Trophoblast cell (in vitro differentiated cells and primary cell): ENCODE measurements around the gene KCNJ16.

ENCODE experiments used
- DNase-seq, 2 donors: peaks; one replicate each; pipeline ENCODE4 v3.0.0-alpha.2; 2016
- H2AFZ ChIP-seq: 2 replicates; pipeline ENCODE4 v1.6.1; 2013; ENCODE audit warnings: low read length, moderate library complexity, mild to moderate bottlenecking; ENCODE audit not compliant: insufficient read depth, poor library complexity
- H2AK5ac ChIP-seq: 2 replicates; pipeline ENCODE4 v1.6.1; 2013; ENCODE audit warnings: mild to moderate bottlenecking, low read length
- H2BK120ac ChIP-seq: 2 replicates; pipeline ENCODE4 v1.6.1; 2013; ENCODE audit warnings: low read length, mild to moderate bottlenecking, moderate library complexity; ENCODE audit not compliant: insufficient read depth, poor library complexity
- H2BK12ac ChIP-seq: 2 replicates; pipeline ENCODE4 v1.6.1; 2013; ENCODE audit warnings: mild to moderate bottlenecking, low read length, moderate library complexity
- H2BK5ac ChIP-seq: 2 replicates; pipeline ENCODE4 v1.6.1; 2013; ENCODE audit warnings: low read length, low read depth, moderate library complexity, mild to moderate bottlenecking; ENCODE audit not compliant: poor library complexity
- H3K14ac ChIP-seq: 2 replicates; pipeline ENCODE4 v1.6.1; 2013; ENCODE audit warnings: mild to moderate bottlenecking, low read length
- H3K18ac ChIP-seq: 2 replicates; pipeline ENCODE4 v1.6.1; 2013; ENCODE audit warnings: mild to moderate bottlenecking, low read length
- H3K23ac ChIP-seq: 2 replicates; pipeline ENCODE4 v1.6.1; 2013; ENCODE audit warnings: low read length
- H3K27ac ChIP-seq: 2 replicates; pipeline ENCODE4 v1.5.1; 2013; ENCODE audit warnings: low read depth, mild to moderate bottlenecking, inconsistent platforms, low read length, moderate library complexity
- H3K27me3 ChIP-seq: 2 replicates; pipeline ENCODE4 v1.6.1; 2013; ENCODE audit warnings: inconsistent platforms, mild to moderate bottlenecking, low read length, moderate library complexity; ENCODE audit not compliant: insufficient read depth
- H3K36me3 ChIP-seq, 2 experiments: 1 replicate in 1 of 2; 2 replicates in 1 of 2; pipeline ENCODE4 v1.6.1; 2013; ENCODE audit warnings: low read length in 2 of 2, mild to moderate bottlenecking in 2 of 2, moderate library complexity in 1 of 2; ENCODE audit not compliant: insufficient read depth in 2 of 2, control insufficient read depth in 1 of 2
- H3K4ac ChIP-seq: 2 replicates; pipeline ENCODE4 v1.6.1; 2013; ENCODE audit warnings: low read depth, mild to moderate bottlenecking, low read length, moderate library complexity
- H3K4me1 ChIP-seq, 2 experiments: 1 replicate in 1 of 2; 2 replicates in 1 of 2; pipeline ENCODE4 v1.6.1; 2013; ENCODE audit warnings: low read length in 2 of 2, mild to moderate bottlenecking in 2 of 2, moderate library complexity in 1 of 2; ENCODE audit not compliant: insufficient read depth in 2 of 2, control insufficient read depth in 1 of 2
- H3K4me2 ChIP-seq: 2 replicates; pipeline ENCODE4 v1.6.1; 2013; ENCODE audit warnings: inconsistent platforms, mild to moderate bottlenecking, low read length, moderate library complexity
- H3K4me3 ChIP-seq: 2 replicates; pipeline ENCODE4 v1.5.1; 2013; ENCODE audit warnings: mild to moderate bottlenecking, low read depth, low read length, inconsistent platforms
- H3K79me1 ChIP-seq: one replicate; pipeline ENCODE4 v1.6.1; 2013; ENCODE audit warnings: low read length
- H3K79me2 ChIP-seq: 2 replicates; pipeline ENCODE4 v1.6.1; 2013; ENCODE audit warnings: low read length, mild to moderate bottlenecking; ENCODE audit not compliant: control insufficient read depth, insufficient read depth, poor library complexity
- H3K9ac ChIP-seq: 2 replicates; pipeline ENCODE4 v1.6.1; 2013; ENCODE audit warnings: mild to moderate bottlenecking, low read length
- H3K9me3 ChIP-seq: 2 replicates; pipeline ENCODE4 v1.6.1; 2013; ENCODE audit warnings: low read depth, mild to moderate bottlenecking, control low read depth, inconsistent platforms, low read length; ENCODE audit not compliant: insufficient read depth
- H4K12ac ChIP-seq: 2 replicates; pipeline ENCODE4 v1.6.1; 2013; ENCODE audit warnings: low read depth, mild to moderate bottlenecking, low read length, moderate library complexity
- H4K8ac ChIP-seq: 2 replicates; pipeline ENCODE4 v1.6.1; 2013; ENCODE audit warnings: low read depth, mild to moderate bottlenecking, low read length, moderate library complexity
- H4K91ac ChIP-seq: one replicate; pipeline ENCODE4 v1.6.1; 2013; ENCODE audit warnings: low read depth, mild to moderate bottlenecking, low read length, moderate library complexity
- WGBS: extraction: QIAGEN DNeasy Blood & Tissue Kit; methylation state at CpG from one replicate; pipeline ENCODE4 v1.1.7; 2013; ENCODE audit warnings: missing lambda C conversion rate; ENCODE audit not compliant: insufficient read length, insufficient coverage; ENCODE audit errors: extremely low coverage; 5-methylcytosine and 5-hydroxymethylcytosine counted together

The KCNJ16 gene

GRCh38 chr17:70106551-70106950 lies 31.5 kb downstream of the KCNJ16 start:
- H4K8ac ChIP-seq: no peak overlapping the region
- H3K4me2 ChIP-seq: no peak overlapping the region
- H3K4me3 ChIP-seq: no peak overlapping the region
- H3K14ac ChIP-seq: no peak overlapping the region
- H3K4ac ChIP-seq: no peak overlapping the region
- no peak overlapping the region for H3K23ac ChIP-seq
- H3K36me3 ChIP-seq: no peaks in the 10 kb centered on the region
- WGBS: no CpG with 5 or more reads among the region's 3 CpGs
- no peak overlapping the region for H2BK120ac ChIP-seq
- H2BK12ac ChIP-seq: no peak overlapping the region
- H3K27me3 ChIP-seq: no peaks in the 10 kb centered on the region
- no peak overlapping the region for H2BK5ac ChIP-seq
- H3K79me2 ChIP-seq: no peaks in the 10 kb centered on the region
- H3K9ac ChIP-seq: no peak overlapping the region
- no peak overlapping the region for H4K12ac ChIP-seq
- H4K91ac ChIP-seq: no peak overlapping the region
- H3K27ac ChIP-seq: no peak overlapping the region
- DNase-seq: peak; percentile 73 to 88
- H3K18ac ChIP-seq: no peak overlapping the region
- H3K79me1 ChIP-seq: no peaks in the 10 kb centered on the region
- peaks cover 2 to 5% of the 10 kb centered on the region in 2 experiments for H3K4me1 ChIP-seq
- H2AFZ ChIP-seq: no peak overlapping the region
- H2AK5ac ChIP-seq: no peak overlapping the region
- no peaks in the 10 kb centered on the region for H3K9me3 ChIP-seq

- Histone ChIP-seq H3K14ac (no peak overlapping the region), H2BK5ac (no peak overlapping the region), H3K27ac (no peak overlapping the region), H4K91ac (no peak overlapping the region), H3K4ac (no peak overlapping the region), H2AK5ac (no peak overlapping the region), H3K18ac (no peak overlapping the region), H2BK12ac (no peak overlapping the region), H3K27me3 (no peaks in the 10 kb centered on the region), H3K9me3 (no peaks in the 10 kb centered on the region), H4K12ac (no peak overlapping the region), H3K4me3 (no peak overlapping the region), H2BK120ac (no peak overlapping the region), H3K79me1 (no peaks in the 10 kb centered on the region), H3K79me2 (no peaks in the 10 kb centered on the region), H3K36me3 (no peaks in the 10 kb centered on the region), H3K23ac (no peak overlapping the region), H4K8ac (no peak overlapping the region), H3K4me1 (peaks cover 2 to 5% of the 10 kb centered on the region in 2 experiments), H3K4me2 (no peak overlapping the region), H3K9ac (no peak overlapping the region), H2AFZ (no peak overlapping the region)
- peak in 1 of 2 donors; percentile 69 for DNase-seq
These were observed 32.4 kb downstream of the KCNJ16 start for GRCh38 chr17:70107441-70107840.

- Histone ChIP-seq H3K9ac (no peak overlapping the region), H2BK120ac (no peak overlapping the region), H3K27ac (no peak overlapping the region), H4K8ac (no peak overlapping the region), H3K27me3 (no peaks in the 10 kb centered on the region), H3K14ac (no peak overlapping the region), H3K4me1 (peaks cover 2 to 5% of the 10 kb centered on the region in 2 experiments), H2BK5ac (no peak overlapping the region), H2BK12ac (no peak overlapping the region), H2AFZ (no peak overlapping the region), H2AK5ac (no peak overlapping the region), H3K36me3 (no peaks in the 10 kb centered on the region), H3K18ac (no peak overlapping the region), H3K4ac (no peak overlapping the region), H3K23ac (no peak overlapping the region), H4K12ac (no peak overlapping the region), H3K9me3 (no peaks in the 10 kb centered on the region), H3K79me2 (no peaks in the 10 kb centered on the region), H3K79me1 (no peaks in the 10 kb centered on the region), H3K4me3 (no peak overlapping the region), H4K91ac (no peak overlapping the region), H3K4me2 (no peak overlapping the region)
- peak; percentile 75 to 82 for DNase-seq
- no CpG with 5 or more reads among the region's 6 CpGs for WGBS
These were observed 33.0 kb downstream of the KCNJ16 start for GRCh38 chr17:70107904-70108565.

GRCh38 chr17:70109497-70109896 lies 34.5 kb downstream of the KCNJ16 start:
- no CpG with 5 or more reads among the region's 3 CpGs for WGBS
- Histone ChIP-seq H4K91ac (no peak overlapping the region), H3K9me3 (no peaks in the 10 kb centered on the region), H3K23ac (no peak overlapping the region), H3K79me1 (no peaks in the 10 kb centered on the region), H4K8ac (no peak overlapping the region), H2AFZ (no peak overlapping the region), H4K12ac (no peak overlapping the region), H3K27me3 (no peaks in the 10 kb centered on the region), H3K4ac (no peak overlapping the region), H2BK120ac (no peak overlapping the region), H2BK12ac (no peak overlapping the region), H3K4me1 (peaks cover 2 to 5% of the 10 kb centered on the region in 2 experiments), H2AK5ac (no peak overlapping the region), H3K79me2 (no peaks in the 10 kb centered on the region), H3K36me3 (no peaks in the 10 kb centered on the region), H2BK5ac (no peak overlapping the region), H3K18ac (no peak overlapping the region), H3K4me2 (no peak overlapping the region), H3K9ac (no peak overlapping the region), H3K4me3 (no peak overlapping the region), H3K27ac (no peak overlapping the region), H3K14ac (no peak overlapping the region)
- DNase-seq: no peak
